ENCODE data around the gene CTDP1.

Gene CTDP1

DNA sequence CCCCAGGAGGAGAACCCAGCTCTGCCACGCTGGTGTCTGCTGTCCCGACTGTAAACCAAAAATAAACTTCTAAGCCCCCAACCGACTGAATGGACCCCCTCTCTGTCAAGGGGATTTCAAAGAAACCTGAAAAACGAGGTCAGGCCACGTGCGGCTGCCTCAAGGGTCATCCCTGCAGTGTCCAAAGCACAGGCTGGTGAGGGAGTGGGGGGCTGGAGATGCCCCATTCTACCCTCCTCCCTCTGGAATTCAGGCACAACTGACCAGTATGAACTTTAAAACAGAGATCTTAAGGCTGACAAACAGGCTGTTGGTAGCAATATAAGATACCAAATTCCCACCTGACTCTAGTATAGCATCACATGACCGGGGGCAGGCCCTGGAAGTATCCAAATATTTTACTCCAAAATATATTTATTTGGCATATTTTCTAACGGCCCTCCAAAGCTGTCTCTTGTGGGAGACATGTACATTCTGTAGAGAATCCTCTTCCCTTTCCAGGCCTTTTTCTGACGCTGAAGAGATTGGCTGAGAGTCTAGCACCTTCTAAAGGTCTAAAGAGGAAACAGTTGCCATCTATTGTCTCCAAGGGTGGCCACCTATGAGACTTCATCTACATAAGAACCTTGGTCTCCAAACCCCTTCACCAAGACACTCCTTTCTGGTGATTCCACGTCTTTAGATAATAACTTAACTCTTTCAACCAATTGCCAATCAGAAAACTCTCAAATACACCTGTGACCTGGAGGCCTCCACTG lies 40.4 kb upstream of the CTDP1 start:
- DNase-seq = no peak

GRCh38 chr18:79640064-79640672 lies 39.4 kb upstream of the CTDP1 start:
- no peak for TF ChIP-seq GATA1 (IDR thresholded peaks at IDR 0.05; ENCODE audit: low read depth, low read length)
- TF ChIP-seq POLR2A (IDR thresholded peaks at IDR 0.05; ENCODE audit: low read length) = no peak
- DNase-seq = no peak

More for the DNA sequence above, 40.4 kb upstream of the CTDP1 start:
- TF ChIP-seq POLR2A (IDR thresholded peaks at IDR 0.05; ENCODE audit: low read length) (no peak), GATA1 (IDR thresholded peaks at IDR 0.05; ENCODE audit: low read depth, low read length) (no peak)

GRCh38 chr18:79640875-79641274 lies 38.7 kb upstream of the CTDP1 start:
- no peak for TF ChIP-seq GATA1 (IDR thresholded peaks at IDR 0.05; ENCODE audit: low read depth, low read length)
- no peak for TF ChIP-seq POLR2A (IDR thresholded peaks at IDR 0.05; ENCODE audit: low read length)
- no peak for DNase-seq

GRCh38 chr18:79641722-79642497 lies 37.7 kb upstream of the CTDP1 start:
- TF ChIP-seq POLR2A (IDR thresholded peaks at IDR 0.05; ENCODE audit: low read length) (no peak), GATA1 (IDR thresholded peaks at IDR 0.05; ENCODE audit: low read depth, low read length) (no peak)
- DNase-seq = no peak

DNA sequence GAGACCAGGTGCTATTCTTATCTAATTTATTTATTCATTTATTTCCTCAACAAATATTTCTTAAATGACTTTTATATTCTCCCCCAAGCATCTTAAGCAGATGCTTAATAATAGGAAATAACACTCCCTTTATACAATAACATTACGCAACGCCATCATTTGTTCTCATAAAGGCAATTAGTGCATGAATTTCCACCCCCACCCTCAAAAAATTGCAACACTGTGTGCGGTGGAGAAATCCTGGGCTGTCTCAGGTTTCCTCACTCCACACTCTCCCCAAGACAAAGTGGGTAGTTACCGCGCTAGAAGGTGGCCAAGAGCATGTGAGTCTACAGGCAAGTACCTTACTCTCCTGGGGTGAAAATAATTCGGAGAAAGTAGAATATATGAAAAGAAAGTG lies 37.0 kb upstream of the CTDP1 start:
- no peak for TF ChIP-seq GATA1 (IDR thresholded peaks at IDR 0.05; ENCODE audit: low read depth, low read length)
- TF ChIP-seq POLR2A (IDR thresholded peaks at IDR 0.05; ENCODE audit: low read length) = no peak
- DNase-seq = no peak

DNA sequence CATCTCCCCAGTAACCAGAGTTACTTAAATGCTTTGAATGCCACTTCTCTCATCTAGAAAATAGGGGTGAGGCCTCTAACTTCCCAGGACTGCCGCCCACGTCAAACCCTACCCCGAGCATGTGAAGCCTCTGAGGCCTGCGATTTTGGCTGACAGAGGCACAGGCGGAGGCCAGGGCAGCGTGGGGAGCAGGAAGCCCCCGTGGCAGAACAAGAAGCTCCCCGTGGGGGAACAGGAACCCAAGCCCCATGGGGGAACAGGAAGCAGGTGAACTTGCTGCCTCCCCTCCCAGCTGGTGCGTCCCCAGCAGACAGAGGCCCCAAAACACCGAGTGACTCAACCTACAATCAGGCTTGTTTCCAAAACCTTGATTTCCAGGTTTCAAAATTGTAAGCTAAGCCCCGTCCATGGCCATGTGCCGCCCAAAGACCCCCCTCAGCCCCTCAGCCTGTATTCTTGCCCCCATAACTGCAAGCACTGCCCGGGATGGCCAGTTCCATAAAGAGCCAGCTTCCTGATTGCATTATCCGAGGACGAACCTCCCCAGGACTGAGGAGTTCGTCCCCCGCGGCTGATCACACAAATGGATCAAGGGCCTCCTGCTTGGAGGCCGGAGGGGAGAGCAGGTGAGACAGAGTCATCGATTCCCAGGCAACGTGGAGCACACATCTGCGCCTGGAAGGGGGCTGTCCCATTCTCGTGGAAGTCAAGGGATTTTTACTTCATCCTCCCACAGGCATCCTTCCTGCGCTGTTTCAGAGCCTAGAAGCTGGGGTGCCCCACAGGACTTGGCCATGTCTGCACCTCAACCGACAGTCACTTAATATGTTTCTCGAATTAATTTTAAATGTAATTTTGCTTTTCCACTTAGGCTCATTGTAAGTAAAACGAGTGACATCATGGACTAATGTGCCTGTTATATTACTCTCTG lies 36.3 kb upstream of the CTDP1 start:
- TF ChIP-seq GATA1 (IDR thresholded peaks at IDR 0.05; ENCODE audit: low read depth, low read length) (no peak), POLR2A (IDR thresholded peaks at IDR 0.05; ENCODE audit: low read length) (no peak)
- no peak for DNase-seq

DNA sequence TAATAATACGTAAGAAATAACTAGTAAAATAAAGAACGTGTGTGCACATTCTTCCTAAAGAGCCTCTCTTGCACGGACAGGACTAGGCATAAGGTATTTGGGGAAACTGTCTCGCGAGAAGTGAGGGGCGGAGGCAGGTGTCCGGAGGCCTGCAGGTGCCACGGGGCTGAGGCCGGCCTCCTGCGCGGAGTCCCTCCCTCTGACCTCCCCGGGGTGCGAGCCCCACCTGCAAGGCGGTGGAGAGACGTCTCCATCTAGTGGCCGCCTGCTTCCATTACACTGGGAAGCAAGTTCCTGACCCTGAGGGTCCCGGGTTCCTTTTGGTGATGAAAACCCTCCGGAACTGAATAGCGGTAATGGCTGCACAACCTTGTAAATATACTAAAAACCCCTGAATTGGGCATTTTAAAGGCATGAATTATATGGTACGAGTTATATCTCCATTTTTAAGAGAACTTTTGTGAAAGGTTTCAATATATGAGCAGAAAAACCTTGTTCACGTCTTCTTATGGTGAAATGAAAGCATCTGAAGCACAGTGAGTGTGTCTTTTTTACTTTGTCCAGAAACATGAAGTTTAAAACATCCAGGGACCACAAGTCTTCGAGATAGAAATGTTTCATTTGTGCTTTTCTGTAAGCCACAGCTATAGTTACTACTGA lies 35.5 kb upstream of the CTDP1 start:
- DNase-seq = peak; percentile 77 to 86
- TF ChIP-seq GATA1 (IDR thresholded peaks at IDR 0.05; ENCODE audit: low read depth, low read length) (no peak), POLR2A (IDR thresholded peaks at IDR 0.05; ENCODE audit: low read length) (no peak)

DNA sequence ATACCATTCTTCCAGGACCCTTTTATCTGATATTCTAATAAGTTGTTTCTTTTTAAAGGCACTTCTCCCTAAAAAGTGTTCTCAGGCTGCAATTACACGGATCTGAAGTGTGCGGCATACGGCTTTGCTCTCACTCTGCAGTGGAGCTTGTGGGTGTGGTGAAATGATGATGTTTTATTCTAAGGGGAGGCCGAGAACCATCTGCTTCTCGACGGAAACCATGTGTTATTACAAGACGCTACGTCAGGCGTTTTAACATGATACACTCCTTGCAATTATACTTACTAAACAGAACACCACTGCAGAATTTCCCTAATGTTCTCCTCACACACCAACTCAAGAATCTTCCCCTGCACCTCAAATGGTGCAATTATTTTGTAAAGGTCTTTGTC lies 34.9 kb upstream of the CTDP1 start:
- TF ChIP-seq GATA1 (IDR thresholded peaks at IDR 0.05; ENCODE audit: low read depth, low read length) = no peak
- no peak for TF ChIP-seq POLR2A (IDR thresholded peaks at IDR 0.05; ENCODE audit: low read length)
- DNase-seq = no peak

- no peak for DNase-seq
- no peak for TF ChIP-seq POLR2A (IDR thresholded peaks at IDR 0.05; ENCODE audit: low read length)
- no peak for TF ChIP-seq GATA1 (IDR thresholded peaks at IDR 0.05; ENCODE audit: low read depth, low read length)
Measured at GRCh38 chr18:79645291-79645983, 34.2 kb upstream of the CTDP1 start.

DNA sequence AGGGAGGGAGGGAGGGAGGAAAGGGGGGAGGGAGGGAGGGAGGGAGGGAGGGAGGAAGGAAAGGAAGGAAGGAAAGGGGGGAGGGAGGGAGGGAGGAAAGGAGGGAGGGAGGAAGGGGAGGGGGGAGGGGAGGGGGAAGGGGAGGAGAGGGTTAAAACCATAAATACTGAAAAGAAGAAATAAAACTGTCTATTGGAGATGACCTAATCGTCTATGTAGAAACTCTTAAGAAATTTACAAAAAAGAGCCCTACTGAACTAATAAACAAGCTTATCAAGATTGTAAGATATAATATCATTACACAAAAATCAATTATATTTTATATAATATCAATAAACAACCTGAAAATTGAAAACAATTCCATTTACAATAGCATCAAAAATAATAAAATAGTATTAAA lies 32.3 kb upstream of the CTDP1 start:
- DNase-seq = no peak
- TF ChIP-seq GATA1 (IDR thresholded peaks at IDR 0.05; ENCODE audit: low read depth, low read length) (no peak), POLR2A (IDR thresholded peaks at IDR 0.05; ENCODE audit: low read length) (no peak)

GRCh38 chr18:79650959-79651358 lies 28.6 kb upstream of the CTDP1 start:
- TF ChIP-seq POLR2A (IDR thresholded peaks at IDR 0.05; ENCODE audit: low read length) (no peak), GATA1 (IDR thresholded peaks at IDR 0.05; ENCODE audit: low read depth, low read length) (no peak)
- no peak for DNase-seq

GRCh38 chr18:79657342-79657996 lies 22.1 kb upstream of the CTDP1 start:
- no peak for DNase-seq
- TF ChIP-seq POLR2A (IDR thresholded peaks at IDR 0.05; ENCODE audit: low read length) (no peak), GATA1 (IDR thresholded peaks at IDR 0.05; ENCODE audit: low read depth, low read length) (no peak)
